IPS-NIHi7 (cell line): ENCODE results near the gene CREB1.

Source experiments
- DNase-seq: peaks from one replicate; pipeline ENCODE4 v3.0.0; 2012; ENCODE audit warnings: mixed read lengths; ENCODE audit errors: extremely low spot score

CREB1 gene

DNA sequence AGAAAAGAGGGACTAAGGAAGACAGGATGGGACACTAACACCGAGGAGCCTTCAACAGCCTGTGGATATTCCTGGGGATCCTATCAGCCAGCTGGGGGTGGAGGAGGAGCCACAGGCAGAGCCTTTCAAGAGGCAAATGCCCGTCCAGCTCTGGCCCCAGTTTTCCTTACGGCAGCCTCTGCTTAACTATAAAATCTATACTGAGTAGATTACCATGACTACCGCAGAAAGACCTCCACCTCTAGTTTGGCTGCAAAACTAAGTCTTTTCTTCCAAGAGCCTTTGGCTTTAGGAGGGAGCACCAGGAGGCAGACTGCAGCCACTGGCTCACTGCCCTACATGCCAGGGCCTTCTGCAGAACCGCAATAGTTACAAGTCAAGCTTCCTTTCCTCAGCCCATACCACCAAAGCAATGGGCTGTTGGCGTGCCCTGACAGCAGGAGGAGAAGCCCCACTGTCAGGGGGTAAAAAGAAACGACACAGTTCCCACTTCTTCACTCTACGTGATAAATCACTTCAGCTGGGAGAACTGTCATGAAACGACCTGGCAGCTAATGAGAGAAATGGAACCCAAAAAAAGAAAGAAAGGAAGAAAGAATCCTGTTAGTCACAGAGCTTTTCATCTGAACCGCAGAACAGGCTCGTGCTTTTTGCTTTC is 25.1 kb upstream of the CREB1 start:
- no peak for DNase-seq

DNA sequence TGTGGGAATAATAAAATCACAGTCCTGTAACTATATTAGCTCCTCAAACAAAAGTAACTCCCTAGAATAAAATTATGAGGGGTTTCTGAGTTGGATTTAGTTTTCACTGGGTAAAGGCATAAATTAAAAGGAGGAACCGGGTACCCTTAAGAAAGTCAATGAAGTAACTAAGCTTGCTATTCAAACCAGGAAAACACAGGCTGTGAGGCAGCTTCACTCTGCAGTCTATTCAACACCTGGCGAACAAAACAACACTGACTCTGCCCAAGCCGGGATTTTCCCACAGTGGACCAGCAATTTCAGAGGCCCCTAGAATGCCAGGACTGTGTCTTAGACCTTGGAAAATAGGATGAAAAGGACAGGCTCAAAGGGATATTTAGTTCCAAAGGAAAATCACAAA is 24.6 kb upstream of the CREB1 start:
- no peak for DNase-seq

DNA sequence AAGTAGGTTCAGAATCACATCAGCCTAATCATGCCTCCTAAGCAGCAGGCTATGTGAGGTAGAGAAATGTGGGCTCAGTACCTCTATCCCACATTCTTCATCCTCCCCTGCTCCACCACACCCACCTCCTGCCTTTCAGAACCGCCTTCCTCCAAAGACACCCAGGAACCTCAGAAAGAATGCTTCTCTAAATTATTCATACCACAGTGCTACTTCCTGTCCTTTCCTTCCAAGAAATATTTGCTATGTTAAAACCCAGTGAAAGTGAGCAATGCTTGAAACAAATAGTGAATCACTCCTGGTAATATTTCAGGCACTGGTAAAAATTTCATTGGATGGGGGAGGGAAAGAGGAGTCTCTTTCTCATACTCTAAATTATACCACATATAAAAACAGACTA is 24.0 kb upstream of the CREB1 start:
- DNase-seq = no peak

DNA sequence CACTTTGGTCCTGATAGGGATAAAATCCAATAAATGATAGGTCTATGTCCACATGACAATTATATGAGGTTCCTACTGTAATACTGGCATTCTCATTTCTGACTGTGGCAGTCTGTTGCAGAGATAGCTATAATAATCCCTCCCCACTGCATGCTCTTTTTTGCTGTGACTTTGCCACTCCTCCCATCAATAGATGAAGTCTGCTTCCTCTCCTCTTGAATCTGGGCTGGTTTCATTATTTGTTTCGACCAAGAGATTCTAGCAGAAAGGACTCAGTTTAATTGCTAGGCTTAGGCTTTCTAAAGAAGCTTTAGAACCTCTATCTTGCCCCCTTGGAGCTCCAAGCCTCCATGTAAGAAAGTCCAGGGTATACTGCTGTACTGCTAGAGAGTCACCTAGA is 23.3 kb upstream of the CREB1 start:
- no peak for DNase-seq

DNA sequence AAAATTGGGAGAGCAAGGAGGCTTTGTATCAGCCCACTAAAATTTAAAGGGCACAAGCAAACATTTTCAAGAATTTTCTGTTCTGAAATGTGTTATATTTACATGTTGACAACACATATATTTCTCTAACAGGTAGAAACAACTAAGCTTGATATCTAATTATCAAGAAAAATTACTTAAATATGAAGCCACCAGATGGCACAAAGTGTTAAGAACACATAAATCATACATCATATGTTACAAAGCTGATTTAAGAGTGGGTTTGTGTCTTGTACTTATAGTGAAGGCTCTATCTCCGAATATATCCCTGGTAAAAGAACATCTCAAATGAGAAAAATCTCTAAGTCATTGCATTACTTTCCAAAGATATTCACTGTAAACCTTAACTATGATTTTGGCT is 19.6 kb upstream of the CREB1 start:
- DNase-seq = no peak

DNA sequence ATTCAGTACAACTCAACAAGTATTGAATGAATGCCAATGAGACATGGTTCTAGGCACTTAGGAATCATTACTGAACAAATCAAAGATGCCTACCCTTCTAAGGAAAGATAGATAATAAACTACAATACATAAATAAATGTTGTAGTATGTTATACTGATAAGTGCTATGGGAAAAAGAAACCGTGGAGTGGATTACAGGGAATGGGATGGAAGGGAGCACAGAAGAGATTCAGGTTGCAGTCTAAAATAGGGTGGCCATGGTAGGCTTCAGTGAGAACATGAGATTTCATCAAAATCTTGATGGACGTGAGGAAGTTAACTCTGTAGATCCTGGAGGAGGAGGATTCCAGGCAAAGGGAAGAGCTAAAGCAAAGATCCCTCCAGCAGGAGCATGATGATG is 17.9 kb upstream of the CREB1 start:
- DNase-seq = no peak

DNA sequence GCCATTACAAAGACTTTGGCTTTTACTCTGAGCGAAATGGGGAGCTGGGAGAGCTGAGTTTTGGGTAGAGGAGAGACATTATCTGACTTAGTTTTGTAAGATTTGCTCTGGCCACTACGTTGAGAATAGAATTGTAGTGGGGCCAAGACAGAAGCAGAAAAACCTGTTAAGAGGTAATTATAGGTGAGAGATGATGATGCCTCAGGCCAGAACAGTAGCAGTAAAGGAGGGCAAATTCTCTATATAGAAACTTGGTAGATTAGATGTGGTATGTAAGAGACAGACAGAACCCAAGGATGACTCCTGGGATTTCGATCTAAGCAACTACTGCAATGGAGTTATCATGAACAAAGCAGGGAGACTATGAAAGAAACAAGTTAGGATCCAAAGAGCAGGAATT is 17.4 kb upstream of the CREB1 start:
- no peak for DNase-seq

DNA sequence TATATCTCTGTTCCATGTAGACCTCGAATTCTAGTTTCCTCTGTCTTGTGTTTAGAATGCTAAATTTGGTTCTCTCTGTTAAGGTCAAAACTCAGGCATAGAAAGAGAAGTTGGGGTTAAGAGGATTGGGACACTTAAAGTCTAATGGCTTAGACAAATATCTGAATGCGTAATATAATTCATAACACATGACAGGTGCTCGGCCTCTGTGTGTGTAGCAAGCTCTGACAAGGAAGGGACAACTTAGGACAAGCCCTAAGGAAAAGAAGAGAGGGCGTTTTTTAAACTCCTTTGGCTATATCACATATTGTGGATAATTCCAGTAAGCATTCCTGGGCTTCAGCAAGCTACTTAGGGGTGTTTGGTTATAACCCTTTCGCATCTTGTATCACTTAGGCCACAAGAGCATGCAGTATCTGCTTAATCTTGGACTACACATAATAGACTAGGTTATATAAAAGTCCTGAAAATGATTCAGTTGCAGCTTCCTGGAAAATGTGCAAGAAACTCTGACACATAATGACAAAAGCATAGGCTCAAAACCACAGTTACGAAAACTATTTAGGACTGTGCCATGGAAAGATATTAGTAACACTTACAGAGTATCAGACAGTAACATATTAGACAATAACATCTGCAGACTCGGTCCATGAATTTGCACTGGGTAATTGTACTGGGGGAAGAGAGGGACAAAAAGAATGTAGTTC is 16.1 kb upstream of the CREB1 start:
- DNase-seq = no peak

DNA sequence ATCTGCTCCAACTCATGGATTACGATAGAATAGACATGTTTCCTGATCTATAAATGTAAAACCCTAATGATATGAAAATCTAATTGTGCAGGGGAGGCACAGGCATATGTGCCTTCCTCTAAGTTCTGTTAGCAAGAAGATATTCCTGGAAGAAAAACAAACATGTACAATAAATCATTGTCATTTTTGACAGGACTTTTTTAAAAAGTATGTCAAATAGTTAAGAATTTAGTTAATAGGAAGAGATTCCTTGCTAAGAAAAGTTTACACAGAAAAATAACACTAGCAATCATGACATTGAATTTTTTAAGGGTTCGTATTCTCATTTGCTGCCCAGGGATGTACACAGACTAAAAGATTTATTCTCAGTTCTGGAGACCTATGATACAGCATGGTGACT is 15.3 kb upstream of the CREB1 start:
- no peak for DNase-seq

DNA sequence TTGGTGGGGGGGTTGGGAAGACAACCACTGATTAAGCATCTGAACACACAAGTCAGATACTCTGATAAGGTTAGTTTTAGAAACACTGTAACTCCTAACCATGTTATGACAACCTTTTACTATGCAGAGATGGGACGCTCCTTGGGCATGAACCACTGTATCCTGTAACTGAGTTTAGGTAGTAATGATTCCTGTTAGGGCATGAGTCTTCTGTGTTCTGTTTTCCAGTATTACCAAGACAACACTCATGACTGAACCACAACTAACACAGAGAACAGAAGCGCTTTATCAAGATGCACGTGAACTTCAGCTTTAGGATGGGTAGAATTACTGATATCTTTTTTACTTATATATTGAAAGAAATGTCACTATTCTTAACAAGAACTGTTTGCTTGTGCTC is 14.1 kb upstream of the CREB1 start:
- DNase-seq = no peak

DNA sequence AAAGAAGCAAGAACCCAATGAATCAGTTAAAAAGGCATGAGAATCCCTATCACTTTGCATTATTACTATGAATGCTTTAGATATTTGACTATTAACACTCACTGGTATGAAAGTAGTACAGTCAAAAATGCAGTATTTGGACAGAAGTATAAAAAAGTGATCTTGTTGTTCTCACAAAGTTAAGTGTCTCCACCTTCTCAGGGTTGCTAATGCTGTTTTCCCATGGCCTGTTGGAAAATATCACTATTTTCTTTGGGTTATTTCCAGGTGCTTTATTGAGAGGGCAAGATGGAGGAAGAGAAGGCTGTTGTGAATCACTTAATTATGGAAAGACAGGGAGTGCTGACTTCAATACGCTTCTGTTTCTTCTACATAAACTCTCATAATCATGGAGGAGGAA is 13.6 kb upstream of the CREB1 start:
- no peak for DNase-seq

DNA sequence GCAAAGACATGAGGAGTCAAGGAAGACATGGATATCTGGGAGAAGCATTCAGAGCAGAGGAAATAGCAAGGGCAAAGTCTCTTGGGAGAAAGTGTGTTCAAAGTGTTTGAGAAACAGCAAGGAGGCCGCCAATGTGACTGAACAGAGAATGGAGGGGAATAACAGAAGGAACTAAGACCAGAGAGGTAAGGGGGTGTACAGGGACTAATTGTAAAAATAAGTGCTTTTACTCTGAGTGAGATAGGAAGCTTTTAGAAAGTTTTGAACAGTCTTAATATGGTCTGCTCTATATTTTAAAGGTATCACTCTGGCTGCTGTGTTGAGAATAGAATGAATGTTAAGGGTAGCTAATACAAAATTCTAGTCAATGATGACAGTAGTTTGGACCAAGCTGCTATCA is 6.8 kb upstream of the CREB1 start:
- DNase-seq = no peak

DNA sequence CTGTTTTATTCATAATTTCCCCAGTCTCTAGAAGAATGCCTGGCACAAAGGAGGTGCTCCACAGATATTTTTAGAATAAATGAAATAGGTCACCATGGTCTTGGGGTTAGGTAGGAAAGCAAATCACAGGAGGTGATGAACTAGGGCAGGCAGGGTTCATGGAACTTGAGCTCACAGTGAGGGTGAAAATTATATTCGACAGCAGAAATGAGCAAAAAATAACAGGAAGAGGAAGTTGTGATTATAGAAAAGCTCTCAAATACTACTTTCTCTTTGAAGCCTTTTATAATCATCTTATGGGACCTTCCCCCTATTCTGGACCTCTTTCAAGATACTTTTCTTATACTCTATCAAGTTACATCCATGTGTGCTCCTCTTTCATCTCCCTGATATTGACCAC is 4.5 kb upstream of the CREB1 start:
- DNase-seq = no peak

DNA sequence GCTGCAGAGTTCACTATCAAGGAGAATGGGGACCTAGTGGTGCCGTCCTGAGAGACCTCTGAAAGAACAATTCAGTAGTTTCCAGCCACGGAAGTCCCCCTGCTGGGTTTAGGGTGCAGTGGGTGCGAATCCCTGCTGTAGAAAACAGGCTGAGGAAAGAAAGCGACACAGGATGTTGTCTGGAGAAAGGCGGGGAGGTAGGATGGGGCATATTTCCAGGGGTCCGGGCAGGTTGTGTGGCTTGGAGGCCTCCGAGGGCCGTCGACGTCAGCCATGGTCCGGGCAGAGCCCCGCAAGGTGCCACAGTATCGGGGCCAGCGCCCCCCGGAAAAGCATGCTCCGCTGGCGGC is 807 bp upstream of the CREB1 start:
- DNase-seq = peak; percentile 56

DNA sequence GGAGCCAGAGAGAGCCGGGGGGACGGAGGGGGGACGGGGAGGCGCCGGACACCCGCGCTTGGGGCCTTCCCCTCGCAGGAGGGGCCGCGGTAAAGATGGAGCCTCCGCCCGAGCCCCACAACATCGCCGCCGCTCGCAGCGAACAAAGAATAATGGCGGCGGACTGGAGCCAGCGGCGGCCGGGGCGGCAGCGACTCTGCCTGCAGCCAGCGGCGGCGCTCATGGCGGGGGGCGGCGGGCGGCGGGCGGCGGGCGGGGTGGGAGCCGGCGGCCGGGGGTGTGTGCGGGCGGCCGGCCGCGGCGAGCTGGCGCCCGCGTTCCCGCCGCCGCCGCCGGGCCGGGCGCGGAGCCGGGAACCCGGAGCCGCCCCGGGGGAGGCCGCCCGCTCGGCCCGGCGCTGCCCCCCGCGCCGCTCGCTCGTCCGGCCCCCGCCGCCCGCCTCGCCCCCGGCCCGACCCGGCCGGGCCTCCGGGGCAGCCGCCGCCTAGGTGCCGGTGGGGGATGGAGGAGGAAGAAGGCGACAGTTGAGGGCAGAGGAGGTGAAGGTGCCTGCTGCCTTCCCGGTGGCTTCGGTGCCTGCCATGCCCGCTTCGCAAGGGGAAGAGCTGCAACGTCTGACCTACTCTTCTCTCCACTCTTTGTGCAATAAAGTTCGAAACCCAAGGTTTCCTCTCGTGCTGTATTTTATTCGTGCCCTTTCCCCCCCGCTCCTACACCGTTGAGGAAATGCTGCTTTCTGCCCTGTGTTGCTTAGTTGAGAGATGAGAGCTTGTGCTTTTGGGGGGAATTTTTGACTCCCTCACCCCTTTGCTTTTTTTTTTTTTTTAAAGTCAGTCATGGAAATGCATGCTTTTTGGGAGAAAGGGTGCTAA is 634 bp downstream of the CREB1 start:
- peak; percentile 37 for DNase-seq

DNA sequence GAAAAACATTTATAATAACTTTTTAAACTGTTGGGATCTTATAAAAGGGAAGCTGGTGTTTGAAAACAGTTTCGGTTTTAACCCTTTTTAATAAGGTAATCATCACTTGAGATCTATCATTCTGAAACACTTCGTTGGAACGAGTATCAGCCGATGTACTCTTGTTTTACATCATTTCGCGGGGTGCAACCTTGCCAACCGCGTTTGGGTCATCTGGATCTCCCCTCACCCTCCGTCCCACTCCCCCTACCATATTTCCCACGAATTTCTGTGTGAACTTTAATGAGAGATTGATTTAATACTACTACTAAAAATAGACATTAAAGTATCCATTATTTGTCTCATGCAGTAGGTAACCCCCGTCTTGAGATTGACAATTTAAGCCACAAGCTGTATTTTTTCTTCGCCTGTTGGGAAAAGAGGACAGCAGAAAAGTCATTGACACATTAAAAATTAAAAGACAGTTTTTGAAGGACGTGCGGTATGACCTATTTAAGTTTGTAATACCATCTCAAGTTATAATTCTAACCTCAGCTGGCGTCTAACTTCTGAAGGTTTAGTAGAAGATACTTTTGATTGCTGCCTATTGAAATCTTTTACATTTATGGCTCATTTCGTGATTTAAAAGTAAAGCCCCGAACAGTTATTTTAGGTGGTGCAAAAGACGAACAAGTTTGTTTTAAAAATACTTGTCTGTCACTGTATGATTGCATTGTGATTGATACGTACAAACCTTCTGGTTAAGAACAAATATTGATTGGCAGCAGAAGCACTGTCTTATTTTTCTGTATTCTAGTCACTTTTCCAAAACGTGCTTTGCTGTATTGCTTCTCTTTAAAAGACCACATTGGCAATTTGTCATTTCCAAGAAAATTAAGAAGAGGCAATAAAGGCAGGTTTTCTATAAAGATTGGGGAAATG is 1.5 kb downstream of the CREB1 start:
- DNase-seq = no peak

DNA sequence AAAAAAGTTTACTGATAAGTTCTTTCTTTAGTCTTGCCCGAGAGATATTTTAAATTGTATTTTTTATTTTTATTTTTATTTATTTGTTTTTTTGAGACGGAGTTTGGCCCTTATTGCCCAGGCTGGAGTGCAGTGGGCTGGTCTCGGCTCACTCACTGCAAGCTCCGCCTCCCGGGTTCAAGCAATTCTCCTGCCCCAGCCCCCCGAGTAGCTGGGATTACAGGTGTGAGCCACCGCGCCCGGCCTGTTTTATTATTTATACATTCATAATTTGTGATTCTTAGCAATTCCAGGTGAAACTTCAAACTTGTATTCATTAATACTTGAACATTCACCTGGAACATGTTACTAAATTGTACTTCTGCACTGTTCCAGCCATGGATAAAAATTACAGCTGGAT is 2.9 kb downstream of the CREB1 start:
- no peak for DNase-seq

DNA sequence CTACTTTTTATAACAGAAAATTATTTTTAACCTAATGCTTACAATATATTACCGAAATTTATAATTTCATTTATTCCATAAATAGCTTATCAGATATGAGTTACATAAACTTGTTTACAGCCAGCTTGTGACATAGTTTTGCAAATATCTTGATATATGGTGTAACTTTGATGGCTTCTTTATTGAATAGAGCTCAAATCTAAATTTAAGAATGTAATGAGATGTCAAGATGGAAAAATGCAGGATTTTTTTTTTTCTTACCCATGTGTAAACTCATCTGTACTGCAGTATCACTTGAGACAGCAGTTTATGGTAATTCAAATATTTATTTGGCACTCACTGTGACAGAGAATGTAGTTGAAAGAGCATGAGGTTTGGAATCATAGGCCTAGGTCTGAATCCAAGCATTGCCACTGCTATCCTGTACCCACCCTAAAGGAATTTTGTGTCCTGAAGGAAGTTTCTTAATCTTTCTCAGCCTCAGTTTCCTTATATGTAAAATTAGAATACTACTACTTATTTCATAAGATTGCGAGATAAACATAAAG is 3.8 kb downstream of the CREB1 start:
- DNase-seq = no peak

DNA sequence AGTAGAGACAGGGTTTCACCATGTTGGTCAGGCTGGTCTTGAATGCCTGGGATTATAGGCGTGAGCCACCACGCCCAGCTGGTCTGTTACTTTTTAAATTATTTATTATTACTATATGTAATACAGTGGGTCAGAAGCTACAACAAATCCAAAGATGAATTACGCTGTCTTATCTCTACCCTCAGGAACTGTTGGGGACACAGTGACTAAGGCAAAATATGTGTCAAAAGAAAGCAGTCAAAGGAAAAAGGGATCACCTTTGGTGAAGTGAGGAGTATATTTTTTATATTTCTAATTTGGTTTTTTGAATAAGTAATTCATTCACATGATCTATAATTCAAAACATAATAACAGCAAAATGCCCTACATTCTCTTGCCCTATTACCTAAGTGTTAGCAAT is 4.7 kb downstream of the CREB1 start:
- DNase-seq = no peak

DNA sequence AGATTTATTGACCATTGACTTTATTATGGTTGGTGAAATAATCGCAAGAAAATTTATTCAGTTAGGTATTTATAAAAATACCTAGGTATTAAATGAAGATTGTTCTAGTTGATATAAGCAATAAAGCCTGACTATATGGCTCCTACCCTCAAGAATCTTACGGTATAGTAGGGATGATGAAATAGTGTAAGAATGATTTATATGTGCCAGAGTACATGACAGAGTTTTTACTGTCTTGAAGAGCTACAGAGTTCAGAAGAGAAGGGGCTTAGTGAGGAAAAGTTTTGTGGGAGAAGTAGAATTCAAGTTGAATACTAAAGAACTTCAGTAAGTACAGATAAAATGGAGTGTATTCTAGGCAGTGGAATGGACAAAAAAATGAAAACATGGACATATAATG is 9.7 kb downstream of the CREB1 start:
- DNase-seq = no peak

DNA sequence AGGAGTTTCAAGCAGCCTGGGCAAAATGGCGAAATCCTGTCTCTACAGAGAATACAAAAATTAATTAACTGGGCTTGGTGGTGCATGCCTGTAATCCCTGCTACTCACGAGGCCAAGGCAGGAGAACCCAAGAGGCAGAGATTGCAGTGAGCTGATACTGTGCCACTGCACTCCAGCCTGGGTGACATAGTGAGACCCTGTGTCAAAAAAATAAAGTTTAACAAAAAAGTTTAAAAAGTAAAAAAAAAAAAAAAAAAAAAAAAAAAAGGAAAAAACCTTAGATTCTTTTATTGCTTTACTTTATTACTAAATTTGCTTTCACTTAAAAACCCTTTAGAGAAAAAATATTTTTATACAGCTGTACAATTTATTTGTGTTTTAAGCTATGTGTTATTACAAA is 10.7 kb downstream of the CREB1 start:
- DNase-seq = no peak

DNA sequence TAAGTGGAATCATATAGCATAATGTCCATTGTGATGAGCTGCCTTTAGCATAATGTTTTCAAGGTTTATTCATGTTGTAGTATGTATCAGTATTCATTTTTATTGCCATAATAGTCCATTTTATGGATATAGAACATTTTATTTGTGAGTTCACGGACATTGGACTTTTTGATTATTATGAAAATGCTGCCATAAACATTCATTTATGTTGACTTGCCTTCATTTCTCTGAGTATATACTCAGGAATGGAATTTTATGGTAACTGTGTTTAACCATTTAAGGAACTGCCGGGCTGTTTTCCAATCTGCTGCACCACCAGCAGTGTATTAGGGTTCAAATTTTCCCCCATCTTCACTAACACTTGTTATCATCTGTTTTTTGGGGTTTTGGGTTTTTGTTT is 12.2 kb downstream of the CREB1 start:
- no peak for DNase-seq
